ENCODE measurements around the gene KLF6. TPM values are rescaled to one million over a fixed set of nuclear protein-coding genes. Genes with fewer than 3 reads are reported as not detected.
A peak's percentile ranks its signal among the peaks of the same experiment; 100 is the strongest.

KLF6 gene
- total and polyA plus RNA-seq, 9 of the 15 experiments (the other 6 are each of a cell fraction or from before 2014, with no cell fraction given) = 3.2 to 23.9 (median 8.0) TPM

- peak; percentile 50 to 71; a peak in 2 of 4 replicates for TF ChIP-seq SIN3A (IDR thresholded peaks at IDR 0.05; ENCODE audit: borderline replicate concordance in 2 of 2, control insufficient read depth in 1 of 2, low read depth in 2 of 2, low read length in 2 of 2)
- TF ChIP-seq CBX1 (IDR thresholded peaks at IDR 0.05; ENCODE audit: low read depth) = no peak
- no peak for TF ChIP-seq SAFB (IDR thresholded peaks at IDR 0.05; ENCODE audit: borderline replicate concordance, low read depth, low read length)
- TF ChIP-seq E2F4 (CRISPR knock-in tag; IDR thresholded peaks at IDR 0.05; ENCODE audit: low read depth) = no peak
- no peak for TF ChIP-seq NCOA6 (IDR thresholded peaks at IDR 0.05)
- 0 out of 4 replicates have a peak, but pooled peaks of 1 of the 2 experiments have one; percentile 39 for TF ChIP-seq FOXK2 (conservative IDR thresholded peaks at IDR 0.05 in 1 of 2, IDR thresholded peaks at IDR 0.05 in 1 of 2; ENCODE audit: low read depth in 2 of 2)
- TF ChIP-seq HSF4 (CRISPR knock-in tag; IDR thresholded peaks at IDR 0.05; ENCODE audit: borderline replicate concordance) = no peak
- TF ChIP-seq RFX7 (CRISPR knock-in tag; IDR thresholded peaks at IDR 0.05) = no peak
- no peak for TF ChIP-seq MAFG (tag; conservative IDR thresholded peaks at IDR 0.05)
- TF ChIP-seq CBX3 (IDR thresholded peaks at IDR 0.05; ENCODE audit: borderline replicate concordance in 1 of 2, low read length in 2 of 2) = no peak
- TF ChIP-seq ETV1 (tag; conservative IDR thresholded peaks at IDR 0.05; ENCODE audit: low read depth) = no peak
- no peak for TF ChIP-seq CHD2 (IDR thresholded peaks at IDR 0.05; ENCODE audit: low read depth, low read length)
- TF ChIP-seq CEBPG (CRISPR knock-in tag; IDR thresholded peaks at IDR 0.05) = no peak
- TF ChIP-seq CEBPG (tag; conservative IDR thresholded peaks at IDR 0.05 in 1 of 2, IDR thresholded peaks at IDR 0.05 in 1 of 2) = no peak
- no peak for TF ChIP-seq FOXK1 (CRISPR knock-in tag; IDR thresholded peaks at IDR 0.05; ENCODE audit: borderline replicate concordance)
- no peak for TF ChIP-seq BRCA1 (IDR thresholded peaks at IDR 0.05)
- no peak for TF ChIP-seq BRCA1 (CRISPR knock-in tag; IDR thresholded peaks at IDR 0.05)
- no peak for TF ChIP-seq ZNF740 (CRISPR knock-in tag; IDR thresholded peaks at IDR 0.05)
- no peak for TF ChIP-seq ZNF740 (tag; IDR thresholded peaks at IDR 0.05)
- peak; percentile 56 for TF ChIP-seq ZNF316 (IDR thresholded peaks at IDR 0.05)
- TF ChIP-seq RAD21 (CRISPR knock-in tag; conservative IDR thresholded peaks at IDR 0.05 in 1 of 2, IDR thresholded peaks at IDR 0.05 in 1 of 2) = no peak
- TF ChIP-seq ZNF79 (CRISPR knock-in tag; IDR thresholded peaks at IDR 0.05; ENCODE audit: low read depth) = no peak
- TF ChIP-seq ZNF77 (CRISPR knock-in tag; IDR thresholded peaks at IDR 0.05) = no peak
- TF ChIP-seq HDGF (IDR thresholded peaks at IDR 0.05) = no peak
- TF ChIP-seq DACH1 (IDR thresholded peaks at IDR 0.05; ENCODE audit: partially characterized antibody) = peak; percentile 22
- 0 out of 2 replicates have a peak, but pooled peaks have one; percentile 16 for TF ChIP-seq ARID3A (IDR thresholded peaks at IDR 0.05; ENCODE audit: borderline replicate concordance, low read depth, low read length)
- TF ChIP-seq ZNF347 (CRISPR knock-in tag; IDR thresholded peaks at IDR 0.05; ENCODE audit: low read depth) = no peak
Measured at GRCh38 chr10:3776796-3777571, 8.0 kb downstream of the KLF6 start (continued).

Data from K562 (cell line).